Endodermal cell (in vitro differentiated cells): ENCODE results near the gene YIF1B. TPM values are rescaled to one million over a fixed set of nuclear protein-coding genes. Genes with fewer than 3 reads are reported as not detected.

Source experiments
- DNase-seq: peaks from one replicate; pipeline ENCODE4 v3.0.0-alpha.2; 2017
- H3K27ac ChIP-seq: 2 replicates; pipeline ENCODE4 v1.5.1; 2013; ENCODE audit warnings: mild to moderate bottlenecking, low read depth, low read length, moderate library complexity
- H3K27me3 ChIP-seq: 2 replicates; pipeline ENCODE4 v1.6.1; 2013; ENCODE audit warnings: mild to moderate bottlenecking, low read length, moderate library complexity; ENCODE audit not compliant: insufficient read depth, control insufficient read depth, poor library complexity, severe bottlenecking
- H3K36me3 ChIP-seq: 2 replicates; pipeline ENCODE4 v1.7.0; 2013; ENCODE audit warnings: mild to moderate bottlenecking, low read length, moderate library complexity; ENCODE audit not compliant: control insufficient read depth, insufficient read depth
- H3K4me1 ChIP-seq: one replicate; pipeline ENCODE4 v1.7.0; 2013; ENCODE audit warnings: low read length; ENCODE audit not compliant: control insufficient read depth, insufficient read depth
- H3K4me3 ChIP-seq: 2 replicates; pipeline ENCODE4 v1.5.1; 2013; ENCODE audit warnings: mild to moderate bottlenecking, low read length, moderate library complexity
- H3K9ac ChIP-seq: 2 replicates; pipeline ENCODE4 v1.6.1; 2013; ENCODE audit warnings: mild to moderate bottlenecking, low read length, moderate library complexity; ENCODE audit not compliant: poor library complexity, severe bottlenecking; ENCODE audit errors: extremely low read depth
- H3K9me3 ChIP-seq: 2 replicates; pipeline ENCODE4 v1.6.1; 2013; ENCODE audit warnings: mild to moderate bottlenecking, low read length, moderate library complexity; ENCODE audit not compliant: control insufficient read depth
- H3K27ac Mint-ChIP-seq: 2 replicates; pipeline ENCODE4 v1.8.0; 2020; ENCODE audit warnings: mixed read lengths
- H3K27me3 Mint-ChIP-seq: 2 replicates; pipeline ENCODE4 v1.8.0; 2021; ENCODE audit warnings: mild to moderate bottlenecking, mixed read lengths; ENCODE audit not compliant: insufficient read depth
- H3K36me3 Mint-ChIP-seq: 2 replicates; pipeline ENCODE4 v1.8.0; 2020; ENCODE audit warnings: low read depth, mixed read lengths
- H3K4me1 Mint-ChIP-seq: 2 replicates; pipeline ENCODE4 v1.8.0; 2020; ENCODE audit warnings: mixed read lengths
- H3K4me3 Mint-ChIP-seq: 2 replicates; pipeline ENCODE4 v1.8.0; 2020; ENCODE audit warnings: mild to moderate bottlenecking, moderate library complexity, mixed read lengths
- H3K9me3 Mint-ChIP-seq: 2 replicates; pipeline ENCODE4 v1.8.0; 2020; ENCODE audit warnings: mild to moderate bottlenecking, mixed read lengths
- WGBS, 2 experiments: methylation state at CpG; one replicate each; pipeline versions ENCODE4 v1.1.5 to v1.1.7; 2013; ENCODE audit warnings: missing lambda C conversion rate in 2 of 2, mixed read lengths in 1 of 2; ENCODE audit not compliant: insufficient coverage in 1 of 2, insufficient read length in 1 of 2; 5-methylcytosine and 5-hydroxymethylcytosine counted together
- total RNA-seq, 2 donors: library from RNA; stranded (reverse); fragmentation: NEBNext Ultra II Directional in 1 of 2; extraction: Animal tissue kit (Norgen Biotek cat#: 25700) in 1 of 2; gene quantifications; 2 replicates in 1 of 2; 3 replicates in 1 of 2; pipeline ENCODE4 v1.2.1, GENCODE V29; 2021
- TF ChIP-seq, protein P1 (sequence below): fragments of 200-600 bp; sonication (generic); conservative IDR thresholded peaks from 2 replicates; pipeline ENCODE4 v1.5.0; 2021; ENCODE audit warnings: antibody characterized with exemption, mild to moderate bottlenecking

The YIF1B gene
- total RNA-seq, 2 donors from 2014 or later, result 68.6 to 74.6 TPM

DNA sequence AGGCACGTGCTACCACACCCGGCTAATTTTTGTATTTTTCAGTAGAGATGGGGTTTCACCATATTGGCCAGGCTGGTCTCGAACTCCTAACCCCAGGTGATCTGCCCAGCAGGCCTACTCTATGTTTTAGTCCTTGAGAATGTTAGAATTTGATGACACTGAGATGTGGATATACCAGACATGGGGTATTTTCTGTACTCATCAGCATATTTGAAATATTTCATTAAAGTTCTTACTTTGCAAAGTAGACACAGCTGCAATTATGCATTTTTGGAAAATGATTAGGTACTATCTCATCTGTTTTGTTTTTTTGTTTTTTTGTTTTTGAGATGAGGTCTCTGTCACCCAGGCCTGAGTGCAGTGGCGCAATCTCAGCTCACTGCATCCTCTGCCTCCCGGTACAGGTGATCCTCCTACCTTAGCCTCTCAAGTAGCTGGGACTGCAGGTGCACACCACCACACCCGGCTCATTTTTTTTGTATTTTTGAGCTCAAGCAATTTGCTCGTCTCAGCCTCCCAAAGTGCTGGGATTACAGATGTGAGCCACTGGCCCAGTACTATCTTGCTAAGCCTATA lies 38.7 kb downstream of the YIF1B start:
- Histone ChIP-seq H3K36me3 (peaks cover 45% of the 10 kb centered on the region), H3K9me3 (no peaks in the 10 kb centered on the region), H3K27ac (no peak overlapping the region), H3K4me1 (peaks cover 3% of the 10 kb centered on the region), H3K9ac (no peak overlapping the region), H3K4me3 (no peak overlapping the region), H3K27me3 (no peaks in the 10 kb centered on the region)
- TF ChIP-seq, protein P1, sequence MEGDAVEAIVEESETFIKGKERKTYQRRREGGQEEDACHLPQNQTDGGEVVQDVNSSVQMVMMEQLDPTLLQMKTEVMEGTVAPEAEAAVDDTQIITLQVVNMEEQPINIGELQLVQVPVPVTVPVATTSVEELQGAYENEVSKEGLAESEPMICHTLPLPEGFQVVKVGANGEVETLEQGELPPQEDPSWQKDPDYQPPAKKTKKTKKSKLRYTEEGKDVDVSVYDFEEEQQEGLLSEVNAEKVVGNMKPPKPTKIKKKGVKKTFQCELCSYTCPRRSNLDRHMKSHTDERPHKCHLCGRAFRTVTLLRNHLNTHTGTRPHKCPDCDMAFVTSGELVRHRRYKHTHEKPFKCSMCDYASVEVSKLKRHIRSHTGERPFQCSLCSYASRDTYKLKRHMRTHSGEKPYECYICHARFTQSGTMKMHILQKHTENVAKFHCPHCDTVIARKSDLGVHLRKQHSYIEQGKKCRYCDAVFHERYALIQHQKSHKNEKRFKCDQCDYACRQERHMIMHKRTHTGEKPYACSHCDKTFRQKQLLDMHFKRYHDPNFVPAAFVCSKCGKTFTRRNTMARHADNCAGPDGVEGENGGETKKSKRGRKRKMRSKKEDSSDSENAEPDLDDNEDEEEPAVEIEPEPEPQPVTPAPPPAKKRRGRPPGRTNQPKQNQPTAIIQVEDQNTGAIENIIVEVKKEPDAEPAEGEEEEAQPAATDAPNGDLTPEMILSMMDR, result no peak
- peaks cover 39% of the 10 kb centered on the region for H3K36me3 Mint-ChIP-seq
- no peak overlapping the region for H3K4me3 Mint-ChIP-seq
- no peaks in the 10 kb centered on the region for H3K27me3 Mint-ChIP-seq
- DNase-seq, result no peak
- no peaks in the 10 kb centered on the region for H3K9me3 Mint-ChIP-seq
- 91 to 94% methylated on average over 7 of the region's 7 CpGs for WGBS, 2 experiments
- peak overlapping the region; percentile 52 for H3K27ac Mint-ChIP-seq
- H3K4me1 Mint-ChIP-seq, result peaks cover 38% of the 10 kb centered on the region

DNA sequence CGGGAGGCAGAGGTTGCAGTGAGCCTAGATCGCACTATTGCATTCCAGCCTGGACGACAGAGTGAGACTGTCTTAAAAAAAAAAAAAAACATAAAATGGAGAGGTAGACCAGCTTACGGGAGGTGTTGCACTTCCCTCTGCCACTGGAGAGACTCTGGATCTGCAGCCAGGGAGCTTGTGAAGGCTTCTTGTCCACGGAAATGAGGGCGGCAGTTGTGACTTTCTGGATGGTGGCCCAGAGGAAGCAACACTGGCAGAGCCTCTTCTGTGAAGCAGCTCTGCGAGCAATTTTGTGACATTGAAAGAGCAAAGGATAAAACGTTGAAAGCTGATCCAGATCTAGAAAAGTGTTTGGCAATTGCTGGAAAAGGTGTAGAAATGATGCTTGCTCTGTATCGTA lies 41.0 kb downstream of the YIF1B start:
- Histone ChIP-seq H3K27ac (no peak overlapping the region), H3K9me3 (no peaks in the 10 kb centered on the region), H3K36me3 (peaks cover 27% of the 10 kb centered on the region), H3K27me3 (no peaks in the 10 kb centered on the region), H3K9ac (no peak overlapping the region), H3K4me1 (peaks cover 7% of the 10 kb centered on the region), H3K4me3 (no peak overlapping the region)
- H3K4me1 Mint-ChIP-seq, result peaks cover 52% of the 10 kb centered on the region
- H3K36me3 Mint-ChIP-seq, result peaks cover 28% of the 10 kb centered on the region
- no peaks in the 10 kb centered on the region for H3K27me3 Mint-ChIP-seq
- WGBS, 2 experiments, result 91 to 95% methylated on average over 7 to 8 of the region's 9 CpGs
- TF ChIP-seq, protein P1, result no peak
- no peak for DNase-seq
- H3K9me3 Mint-ChIP-seq, result no peaks in the 10 kb centered on the region
- H3K4me3 Mint-ChIP-seq, result no peak overlapping the region
- H3K27ac Mint-ChIP-seq, result peak overlapping the region; percentile 64

DNA sequence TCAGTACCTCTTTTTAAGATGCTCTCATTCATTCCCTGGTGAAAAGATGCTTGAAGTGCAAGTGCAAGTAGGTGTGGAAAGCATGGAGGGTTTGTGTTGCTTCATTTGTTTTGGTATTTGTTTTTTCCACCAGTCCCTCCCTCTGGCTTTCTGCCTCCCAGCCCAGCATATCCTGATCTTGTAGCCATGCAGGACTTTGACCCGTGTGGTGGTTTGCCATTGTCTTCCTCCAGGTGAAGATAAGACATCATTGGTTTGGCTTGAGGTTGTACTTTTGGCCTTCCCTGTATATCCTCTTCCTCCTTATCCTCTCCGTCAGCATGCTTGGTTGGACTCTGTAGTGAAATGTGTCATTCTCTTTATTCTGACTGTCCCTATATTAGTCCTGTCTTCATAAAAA lies 42.2 kb downstream of the YIF1B start:
- H3K27ac ChIP-seq, result no peak overlapping the region

More for the DNA sequence above, 42.2 kb downstream of the YIF1B start:
- Mint-ChIP-seq H3K4me3 (peak overlapping the region; percentile 1), H3K27me3 (no peaks in the 10 kb centered on the region), H3K4me1 (peaks cover 61% of the 10 kb centered on the region), H3K9me3 (no peaks in the 10 kb centered on the region), H3K27ac (peak overlapping the region; percentile 85), H3K36me3 (peaks cover 24% of the 10 kb centered on the region)
- H3K4me1 ChIP-seq, result peaks cover 7% of the 10 kb centered on the region
- H3K36me3 ChIP-seq, result peaks cover 19% of the 10 kb centered on the region
- H3K9ac ChIP-seq, result no peak overlapping the region
- no peaks in the 10 kb centered on the region for H3K9me3 ChIP-seq
- peak overlapping the region; percentile 60 for H3K4me3 ChIP-seq
- DNase-seq, result no peak
- TF ChIP-seq, protein P1, result no peak
- H3K27me3 ChIP-seq, result no peaks in the 10 kb centered on the region
- WGBS, 2 experiments, result 78 to 87% methylated on average over 2 of the region's 2 CpGs
